Kasumi-1 (cell line): ENCODE results near the gene SMIM43.
"Not testable (repeated sequence)": the region's sequence is repeated elsewhere in the genome, so short reads cannot be mapped to it uniquely, and the experiment has no call there.

ENCODE experiments used
- DNase-seq, 2 experiments: peaks; one replicate each; lab custom pipeline; 2025; lab: John Stamatoyannopoulos, UW

SMIM43 gene

GRCh38 chr4:121783210-121783609 is 18.2 kb upstream of the SMIM43 start:
- DNase-seq = no peak

- no peak for DNase-seq
These were observed 14.1 kb upstream of the SMIM43 start for GRCh38 chr4:121778991-121779628.

- no peak for DNase-seq
These were observed 12.7 kb upstream of the SMIM43 start for GRCh38 chr4:121777625-121778024.

- DNase-seq = no peak
These were observed 11.8 kb upstream of the SMIM43 start for GRCh38 chr4:121776610-121777401.

- DNase-seq = no peak
These were observed 8.9 kb upstream of the SMIM43 start for GRCh38 chr4:121773883-121774282.

- no peak for DNase-seq
These were observed 6.9 kb upstream of the SMIM43 start for GRCh38 chr4:121771869-121772268.

- DNase-seq = no peak
These were observed 4.4 kb upstream of the SMIM43 start for GRCh38 chr4:121769341-121769740.

- no peak for DNase-seq
These were observed 2.2 kb upstream of the SMIM43 start for GRCh38 chr4:121767166-121767565.

GRCh38 chr4:121765971-121766538 is 1.1 kb upstream of the SMIM43 start:
- no peak for DNase-seq

- DNase-seq = no peak
These were observed 373 bp upstream of the SMIM43 start for GRCh38 chr4:121765368-121765705.

GRCh38 chr4:121764303-121764701 is 662 bp downstream of the SMIM43 start:
- no peak for DNase-seq

- no peak for DNase-seq
These were observed 4.8 kb downstream of the SMIM43 start for GRCh38 chr4:121760205-121760604.

- DNase-seq = no peak
These were observed 5.9 kb downstream of the SMIM43 start for GRCh38 chr4:121758925-121759568.

- not testable (repeated sequence) for DNase-seq
These were observed 12.8 kb downstream of the SMIM43 start for GRCh38 chr4:121752142-121752541.

GRCh38 chr4:121749225-121749624 is 15.7 kb downstream of the SMIM43 start:
- DNase-seq = no peak

GRCh38 chr4:121742794-121743193 is 22.2 kb downstream of the SMIM43 start:
- no peak for DNase-seq

- DNase-seq = no peak
These were observed 23.2 kb downstream of the SMIM43 start for GRCh38 chr4:121741751-121742150.

GRCh38 chr4:121740796-121741409 is 24.1 kb downstream of the SMIM43 start:
- no peak for DNase-seq

GRCh38 chr4:121739575-121739974 is 25.4 kb downstream of the SMIM43 start:
- DNase-seq = no peak

- no peak for DNase-seq
These were observed 26.0 kb downstream of the SMIM43 start for GRCh38 chr4:121738780-121739535.

- DNase-seq = no peak
These were observed 27.0 kb downstream of the SMIM43 start for GRCh38 chr4:121737846-121738554.
